ENCODE measurements around the gene SEMG2.

Gene SEMG2

GRCh38 chr20:45235995-45236394 lies 14.8 kb downstream of the SEMG2 start:
- no peak for DNase-seq

- DNase-seq = no peak
These were observed 17.0 kb downstream of the SEMG2 start for GRCh38 chr20:45238139-45238538.

- no peak for DNase-seq
These were observed 24.9 kb downstream of the SEMG2 start for GRCh38 chr20:45246109-45246508.

GRCh38 chr20:45247865-45248264 lies 26.7 kb downstream of the SEMG2 start:
- peak; percentile 13 for DNase-seq

- DNase-seq = peak; percentile 6
These were observed 27.4 kb downstream of the SEMG2 start for GRCh38 chr20:45248609-45249008.

GRCh38 chr20:45251884-45252560 lies 30.8 kb downstream of the SEMG2 start:
- no peak for DNase-seq

DNA sequence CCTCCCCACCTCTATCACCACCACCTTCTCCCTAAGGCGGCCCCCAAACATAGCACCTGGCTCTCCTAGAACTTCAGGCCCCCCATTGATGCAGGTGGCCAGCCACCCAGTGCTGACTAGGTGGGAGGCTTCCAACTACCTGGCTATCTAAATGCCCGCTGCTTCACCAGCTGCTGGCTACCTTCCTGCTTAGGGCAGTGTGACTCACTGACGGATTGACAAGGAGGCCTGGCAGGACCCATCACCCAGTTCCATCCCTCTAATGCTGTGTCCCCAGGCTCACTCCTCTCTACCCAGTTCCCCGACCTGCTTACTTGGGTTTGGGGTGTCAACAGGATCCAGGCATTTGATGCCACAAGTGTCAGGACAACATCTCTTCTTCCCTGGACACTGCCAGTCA lies 32.1 kb downstream of the SEMG2 start:
- no peak for DNase-seq

DNA sequence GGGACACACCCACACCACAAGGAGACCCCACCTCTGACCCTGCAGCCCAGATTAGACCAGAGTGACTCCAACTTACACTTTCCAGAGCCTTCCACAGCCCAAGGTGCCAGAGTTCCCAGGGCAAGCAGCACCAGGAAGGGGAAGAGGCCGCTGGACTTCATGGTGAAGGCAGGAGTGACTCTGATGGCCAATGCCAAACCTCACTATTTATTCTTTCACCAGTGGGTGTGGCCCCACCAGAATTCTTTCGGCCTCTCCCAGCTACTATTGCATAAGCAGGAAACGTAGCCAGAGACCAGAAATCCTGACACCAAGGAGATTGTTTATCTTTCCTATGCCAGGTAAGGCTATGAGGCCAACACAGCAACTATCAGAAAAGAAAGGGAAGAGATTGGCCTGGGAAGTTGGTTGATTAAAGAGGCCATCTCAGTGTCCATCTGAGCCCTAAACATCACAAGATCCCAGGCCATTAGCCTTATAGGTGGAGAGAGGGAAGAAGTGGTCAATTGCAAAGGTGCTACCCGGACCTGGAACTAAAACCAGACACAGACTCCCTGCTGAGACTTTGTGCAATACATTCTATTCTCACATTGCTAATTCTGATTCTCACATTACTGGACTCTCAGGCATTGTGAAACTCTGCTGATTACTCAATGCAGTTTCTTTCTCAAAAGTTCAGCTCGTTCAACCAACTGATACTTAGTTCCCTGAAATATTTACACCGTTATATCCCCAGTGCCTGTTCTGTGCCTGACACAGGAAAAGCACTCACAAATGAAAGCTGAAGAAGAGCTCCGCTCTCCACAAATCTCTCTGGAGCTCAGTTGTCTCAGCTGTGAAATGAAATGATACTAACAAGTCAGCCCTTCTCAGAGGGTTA lies 33.5 kb downstream of the SEMG2 start, which contains the start of gene SLPI:
TSS of gene SLPI (minus strand) at position 182 of the 880 bp plus-strand sequence. CDS start at position 161, 21 bp downstream.
- DNase-seq = peak; percentile 23

- DNase-seq = no peak
These were observed 36.0 kb downstream of the SEMG2 start for GRCh38 chr20:45257161-45257560.

- no peak for DNase-seq
These were observed 36.5 kb downstream of the SEMG2 start for GRCh38 chr20:45257711-45258110.

DNA sequence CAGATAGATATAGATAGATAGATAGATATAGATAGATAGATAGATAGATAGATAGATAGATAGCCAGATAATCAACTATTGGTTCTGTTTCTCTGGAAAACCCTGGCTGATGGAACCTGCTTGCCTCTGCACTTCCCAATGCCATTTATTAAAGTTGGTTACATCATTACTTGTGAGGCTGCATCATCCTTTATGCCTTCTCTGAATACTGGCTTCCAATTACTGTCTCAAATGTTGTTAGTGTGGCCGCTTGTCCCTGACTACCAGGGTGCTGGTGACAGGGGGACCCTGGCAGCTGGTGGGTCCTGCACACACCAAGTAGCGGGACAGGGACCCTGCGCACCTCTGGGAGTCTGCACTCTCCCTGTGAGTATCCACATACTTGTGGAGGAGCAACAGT lies 37.1 kb downstream of the SEMG2 start:
- no peak for DNase-seq

GRCh38 chr20:45258664-45259063 lies 37.5 kb downstream of the SEMG2 start:
- DNase-seq = no peak

DNA sequence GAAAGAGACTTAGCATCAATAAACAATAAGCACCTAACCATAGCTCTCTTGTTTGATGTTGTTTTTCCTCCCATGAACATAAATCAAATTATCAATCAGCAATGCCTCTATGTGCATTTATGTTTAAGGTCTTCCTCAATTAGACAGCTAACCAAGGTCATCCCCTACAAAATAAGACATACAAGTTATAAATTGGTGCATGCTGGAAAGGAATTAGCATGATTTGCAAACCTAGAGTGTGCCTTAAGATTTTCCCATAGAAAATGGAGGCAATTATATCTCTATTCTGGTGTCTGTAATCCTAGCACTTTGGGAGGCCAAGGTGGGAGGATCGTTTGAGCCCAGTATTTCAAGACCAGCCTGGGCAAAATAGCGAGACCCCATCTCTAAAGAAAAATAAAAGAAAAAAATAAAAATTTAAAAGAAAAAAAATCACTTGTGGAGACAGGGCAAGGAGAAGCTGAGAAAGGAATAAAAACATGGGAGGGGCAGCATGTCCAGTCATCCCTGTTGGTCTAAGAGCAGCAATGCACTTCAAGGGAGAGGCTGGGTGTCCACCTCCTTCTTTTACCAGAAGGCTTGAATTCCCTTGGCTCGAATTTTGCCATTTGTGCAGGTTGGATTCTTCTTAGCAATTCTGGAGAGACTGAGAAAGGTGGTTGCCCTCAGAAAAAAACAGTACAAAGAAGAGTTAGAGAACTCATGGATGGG lies 42.5 kb downstream of the SEMG2 start:
- DNase-seq = no peak

DNA sequence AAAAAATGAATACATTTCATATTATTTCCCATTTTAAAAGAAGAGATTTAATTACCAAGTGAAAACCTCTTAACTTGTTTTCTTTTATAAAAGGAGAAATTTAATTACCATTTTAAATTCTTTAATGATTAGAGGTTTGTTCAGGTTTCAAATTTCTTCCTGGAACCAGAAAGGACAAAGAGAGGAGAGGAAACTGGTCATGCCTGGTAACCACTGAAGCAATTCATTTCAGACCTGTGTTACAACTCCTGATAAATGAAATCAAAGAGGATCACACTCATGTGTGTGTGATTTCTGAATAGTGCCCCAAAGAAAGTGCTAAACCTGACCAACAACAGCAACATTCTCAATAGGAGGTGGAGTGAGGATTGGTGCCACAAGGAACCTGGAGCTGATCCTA lies 45.8 kb downstream of the SEMG2 start:
- DNase-seq = no peak

GRCh38 chr20:45268531-45268930 lies 47.4 kb downstream of the SEMG2 start:
- no peak for DNase-seq

GRCh38 chr20:45269056-45269455 lies 47.9 kb downstream of the SEMG2 start:
- DNase-seq = no peak

DNA sequence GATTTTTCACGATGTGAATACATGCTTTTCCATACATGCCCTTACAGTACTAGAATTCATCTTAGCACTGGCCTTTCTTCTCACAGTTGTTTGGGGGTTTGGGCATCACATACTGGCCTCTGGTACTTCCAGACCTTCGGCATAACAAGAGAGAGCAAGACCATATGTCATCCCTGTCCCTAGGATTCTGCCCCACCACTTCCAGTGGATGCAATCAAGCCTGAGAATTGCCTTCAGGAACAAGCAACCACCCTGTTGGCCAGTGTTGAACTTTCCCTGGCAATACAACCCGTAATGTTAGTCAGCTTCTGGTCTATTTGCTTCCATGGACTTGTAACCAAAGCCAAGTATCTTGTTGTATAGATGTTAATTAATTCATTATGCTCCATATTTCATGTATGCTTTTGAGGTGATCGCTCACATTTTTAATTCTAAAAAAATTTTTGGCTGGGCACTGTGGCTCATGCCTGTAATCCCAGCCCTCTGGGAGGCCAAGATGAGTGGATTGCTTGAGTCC lies 48.6 kb downstream of the SEMG2 start:
- no peak for DNase-seq
